T-cell (primary cell): ENCODE measurements around the gene KCTD16. TPM values are rescaled to one million over a fixed set of nuclear protein-coding genes. Genes with fewer than 3 reads are reported as not detected.

ENCODE experiments used
- ATAC-seq, 4 experiments: fragments of 200-7000 bp in 3 of 4; fragments of 150-1000 bp in 1 of 4; cut with Tn5 transposase; replicated peaks in 1 of 4; 1 replicate in 3 of 4; 2 replicates in 1 of 4; pipeline ENCODE4 v1.10.0; 2021; ENCODE audit warnings: moderate library complexity in 3 of 4, mild to moderate bottlenecking in 2 of 4, moderate number of reproducible peaks in 1 of 4
- CTCF ChIA-PET, 2 donors: fragments of 300-600 bp; sonication (Branson Sonifier 250); formaldehyde crosslinking; loops; one replicate each; lab custom pipeline; 2022; ENCODE audit warnings: antibody characterized with exemption in 2 of 2; lab: Charles Lee
- POLR2A ChIA-PET, 2 donors: fragments of 300-600 bp; sonication (Branson Sonifier 250); formaldehyde crosslinking; loops; one replicate each; lab custom pipeline; 2022; ENCODE audit warnings: antibody characterized with exemption in 2 of 2; lab: Charles Lee
- DNase-seq, 35 experiments: peaks; one replicate each; pipeline versions ENCODE4 v3.0.0 to v3.0.0-alpha.2; 2013 to 2023
- H3K27ac ChIP-seq: one replicate; pipeline ENCODE4 v1.5.1; 2013; ENCODE audit warnings: low read length
- H3K27me3 ChIP-seq, 2 experiments: replicated peaks in 1 of 2; 1 replicate in 1 of 2; 2 replicates in 1 of 2; pipeline versions ENCODE4 v1.6.1 to v1.7.0; 2013; ENCODE audit warnings: low read length in 1 of 2, mixed read lengths in 1 of 2; ENCODE audit not compliant: control insufficient read depth in 2 of 2, insufficient read depth in 2 of 2; ENCODE audit errors: extremely low read depth in 1 of 2
- H3K36me3 ChIP-seq, 2 donors: 1 replicate in 1 of 2; 2 replicates in 1 of 2; pipeline versions ENCODE4 v1.6.1 to v1.7.0; 2013; ENCODE audit warnings: low read length in 1 of 2; ENCODE audit not compliant: control insufficient read depth in 2 of 2, insufficient read depth in 1 of 2; ENCODE audit errors: extremely low read depth in 1 of 2
- H3K4me1 ChIP-seq, 2 experiments: 1 replicate in 1 of 2; 2 replicates in 1 of 2; pipeline versions ENCODE4 v1.6.1 to v1.7.0; 2013; ENCODE audit warnings: low read length in 2 of 2, mixed read lengths in 1 of 2; ENCODE audit not compliant: insufficient read depth in 2 of 2, control insufficient read depth in 1 of 2; ENCODE audit errors: extremely low read depth in 1 of 2
- H3K4me3 ChIP-seq, 2 donors: 1 replicate in 1 of 2; 2 replicates in 1 of 2; pipeline versions ENCODE4 v1.5.1 to v1.7.0; 2013; ENCODE audit warnings: mild to moderate bottlenecking in 2 of 2, low read length in 1 of 2, moderate library complexity in 1 of 2; ENCODE audit not compliant: control insufficient read depth in 1 of 2; ENCODE audit errors: extremely low read depth in 1 of 2
- H3K9me3 ChIP-seq: 2 replicates; pipeline ENCODE4 v1.7.0; 2013
- H3K27ac Mint-ChIP-seq, 2 donors: one replicate each; pipeline ENCODE4 v1.8.0; 2020 to 2021; ENCODE audit warnings: mild to moderate bottlenecking in 2 of 2, mixed read lengths in 2 of 2
- H3K27me3 Mint-ChIP-seq, 2 donors: one replicate each; pipeline ENCODE4 v1.8.0; 2021 to 2022; ENCODE audit warnings: mixed read lengths in 2 of 2
- H3K36me3 Mint-ChIP-seq: one replicate; pipeline ENCODE4 v1.8.0; 2021; ENCODE audit warnings: mixed read lengths
- H3K4me1 Mint-ChIP-seq, 3 donors: one replicate each; pipeline ENCODE4 v1.8.0; 2020 to 2022; ENCODE audit warnings: mixed read lengths in 3 of 3, mild to moderate bottlenecking in 1 of 3
- H3K4me3 Mint-ChIP-seq, 3 donors: one replicate each; pipeline ENCODE4 v1.8.0; 2020 to 2022; ENCODE audit warnings: mild to moderate bottlenecking in 3 of 3, mixed read lengths in 3 of 3, moderate library complexity in 3 of 3
- H3K9me3 Mint-ChIP-seq, 3 donors: one replicate each; pipeline ENCODE4 v1.8.0; 2020 to 2022; ENCODE audit warnings: mixed read lengths in 3 of 3
- WGBS: methylation state at CpG from one replicate; pipeline ENCODE4 v1.1.5; 2013; ENCODE audit warnings: missing lambda C conversion rate; ENCODE audit not compliant: insufficient coverage; 5-methylcytosine and 5-hydroxymethylcytosine counted together
- total RNA-seq, 35 experiments: library from RNA in 6 of 35; stranded (reverse) in 6 of 35; fragments of 120-200 nt in 1 of 35; gene quantifications; one replicate each; pipeline versions ENCODE4 v1.2.1 to v1.2.4 and lab custom pipeline; 2013 to 2026

KCTD16 gene
- total RNA-seq, 5 donors from 2014 or later (not counting 1 experiment from before 2014, with no cell fraction given) = 0.03 to 0.20 (median 0.10) TPM; not detected in 1

- DNase-seq = no peak
- Histone ChIP-seq H3K4me3 (no peak overlapping the region), H3K4me1 (no peaks in the 10 kb centered on the region), H3K36me3 (no peaks in the 10 kb centered on the region), H3K27ac (no peak overlapping the region), H3K9me3 (no peaks in the 10 kb centered on the region), H3K27me3 (peaks cover 0 to 6% of the 10 kb centered on the region in 2 experiments)
- H3K27ac Mint-ChIP-seq = no peak overlapping the region
- ChIA-PET CTCF (no interaction called here), POLR2A (no interaction called here)
- H3K36me3 Mint-ChIP-seq = no peaks in the 10 kb centered on the region
- H3K4me1 Mint-ChIP-seq = no peaks in the 10 kb centered on the region
- H3K9me3 Mint-ChIP-seq = no peaks in the 10 kb centered on the region
- WGBS = 77% methylated on average over 2 of the region's 2 CpGs
- H3K4me3 Mint-ChIP-seq = no peak overlapping the region
- no peak for ATAC-seq
- peaks cover 0 to 9% of the 10 kb centered on the region in 2 donors for H3K27me3 Mint-ChIP-seq
These were observed 56.8 kb downstream of the KCTD16 start for GRCh38 chr5:144227363-144227999.

GRCh38 chr5:144230806-144231205 lies 60.1 kb downstream of the KCTD16 start:
- Mint-ChIP-seq H3K27me3 (peaks cover 0 to 5% of the 10 kb centered on the region in 2 donors), H3K4me3 (no peak overlapping the region), H3K4me1 (no peaks in the 10 kb centered on the region), H3K27ac (no peak overlapping the region), H3K9me3 (no peaks in the 10 kb centered on the region), H3K36me3 (no peaks in the 10 kb centered on the region)
- H3K36me3 ChIP-seq = no peaks in the 10 kb centered on the region
- CTCF ChIA-PET = interaction anchor here in 1 of 2 donors (0.6 kb wide), 1 partner anchor 341 kb away, joined by 3 read pairs; no protein-coding TSS in a partner anchor
- H3K4me3 ChIP-seq = no peak overlapping the region
- no peak overlapping the region for H3K27ac ChIP-seq
- ATAC-seq = no peak
- POLR2A ChIA-PET = no interaction called here
- peaks cover 0 to 6% of the 10 kb centered on the region in 2 experiments for H3K27me3 ChIP-seq
- 67% methylated on average over 1 of the region's 4 CpGs for WGBS
- no peaks in the 10 kb centered on the region for H3K9me3 ChIP-seq
- H3K4me1 ChIP-seq = no peaks in the 10 kb centered on the region
- DNase-seq = no peak

- Histone ChIP-seq H3K27me3 (peaks cover 0 to 3% of the 10 kb centered on the region in 2 experiments), H3K9me3 (no peaks in the 10 kb centered on the region), H3K4me1 (no peaks in the 10 kb centered on the region), H3K4me3 (no peak overlapping the region), H3K27ac (no peak overlapping the region), H3K36me3 (no peaks in the 10 kb centered on the region)
- Mint-ChIP-seq H3K36me3 (no peaks in the 10 kb centered on the region), H3K27me3 (peaks cover 3 to 5% of the 10 kb centered on the region in 2 donors), H3K4me3 (no peak overlapping the region), H3K9me3 (no peaks in the 10 kb centered on the region), H3K27ac (no peak overlapping the region), H3K4me1 (no peaks in the 10 kb centered on the region)
- ChIA-PET CTCF (no interaction called here), POLR2A (no interaction called here)
- WGBS = 90% methylated on average over 2 of the region's 5 CpGs
- ATAC-seq = no peak
- DNase-seq = no peak
These were observed 61.6 kb downstream of the KCTD16 start for GRCh38 chr5:144232285-144232684.

- peaks cover 0 to 3% of the 10 kb centered on the region in 2 experiments for H3K27me3 ChIP-seq
- no peak for ATAC-seq
- POLR2A ChIA-PET = no interaction called here
- WGBS = 77% methylated on average over 2 of the region's 2 CpGs
- CTCF ChIA-PET = no interaction called here
- Mint-ChIP-seq H3K4me1 (no peaks in the 10 kb centered on the region), H3K36me3 (no peaks in the 10 kb centered on the region), H3K4me3 (no peak overlapping the region), H3K9me3 (no peaks in the 10 kb centered on the region), H3K27me3 (peaks cover 7 to 13% of the 10 kb centered on the region in 2 donors), H3K27ac (no peak overlapping the region)
- no peaks in the 10 kb centered on the region for H3K36me3 ChIP-seq
- no peak overlapping the region for H3K27ac ChIP-seq
- H3K9me3 ChIP-seq = no peaks in the 10 kb centered on the region
- H3K4me1 ChIP-seq = no peaks in the 10 kb centered on the region
- no peak for DNase-seq
- H3K4me3 ChIP-seq = no peak overlapping the region
These were observed 65.8 kb downstream of the KCTD16 start for GRCh38 chr5:144236499-144236898.

GRCh38 chr5:144237851-144238250 lies 67.2 kb downstream of the KCTD16 start:
- H3K36me3 Mint-ChIP-seq = no peaks in the 10 kb centered on the region
- POLR2A ChIA-PET = interaction anchor here in 1 of 2 donors (0.6 kb wide), 1 partner anchor 1245 kb away, joined by 3 read pairs; no protein-coding TSS in a partner anchor

GRCh38 chr5:144247131-144247530 lies 76.5 kb downstream of the KCTD16 start:
- H3K27ac ChIP-seq = no peak overlapping the region
- ATAC-seq = no peak
- no peak for DNase-seq
- peaks cover 23 to 26% of the 10 kb centered on the region in 2 donors for H3K27me3 Mint-ChIP-seq
- H3K4me1 ChIP-seq = no peaks in the 10 kb centered on the region
- no peaks in the 10 kb centered on the region for H3K36me3 ChIP-seq
- H3K4me3 Mint-ChIP-seq = no peak overlapping the region
- ChIA-PET POLR2A (no interaction called here), CTCF (no interaction called here)
- no peaks in the 10 kb centered on the region for H3K4me1 Mint-ChIP-seq
- H3K27me3 ChIP-seq = no peaks in the 10 kb centered on the region
- no peaks in the 10 kb centered on the region for H3K9me3 ChIP-seq
- H3K4me3 ChIP-seq = no peak overlapping the region
- H3K36me3 Mint-ChIP-seq = no peaks in the 10 kb centered on the region
- H3K27ac Mint-ChIP-seq = no peak overlapping the region
- H3K9me3 Mint-ChIP-seq = no peaks in the 10 kb centered on the region

More at GRCh38 chr5:144237851-144238250, 67.2 kb downstream of the KCTD16 start:
- H3K9me3 Mint-ChIP-seq = no peaks in the 10 kb centered on the region
- H3K4me1 ChIP-seq = no peaks in the 10 kb centered on the region
- H3K4me3 ChIP-seq = no peak overlapping the region
- DNase-seq (no peak), ATAC-seq (no peak)
- no peaks in the 10 kb centered on the region for H3K36me3 ChIP-seq
- no peak overlapping the region for H3K4me3 Mint-ChIP-seq
- H3K4me1 Mint-ChIP-seq = no peaks in the 10 kb centered on the region
- H3K27me3 ChIP-seq = peaks cover 0 to 3% of the 10 kb centered on the region in 2 experiments
- 33% methylated on average over 1 of the region's 2 CpGs for WGBS
- no peaks in the 10 kb centered on the region for H3K9me3 ChIP-seq
- H3K27ac ChIP-seq = no peak overlapping the region
- peaks cover 9 to 16% of the 10 kb centered on the region in 2 donors for H3K27me3 Mint-ChIP-seq
- CTCF ChIA-PET = no interaction called here
- H3K27ac Mint-ChIP-seq = no peak overlapping the region
